ENCODE results near the gene MGAM2. TPM values are rescaled to one million over a fixed set of nuclear protein-coding genes. Genes with fewer than 3 reads are reported as not detected.

The MGAM2 gene
- total and polyA plus RNA-seq, 2 of the 4 experiments (the other 2 are of a cell fraction), result not detected

DNA sequence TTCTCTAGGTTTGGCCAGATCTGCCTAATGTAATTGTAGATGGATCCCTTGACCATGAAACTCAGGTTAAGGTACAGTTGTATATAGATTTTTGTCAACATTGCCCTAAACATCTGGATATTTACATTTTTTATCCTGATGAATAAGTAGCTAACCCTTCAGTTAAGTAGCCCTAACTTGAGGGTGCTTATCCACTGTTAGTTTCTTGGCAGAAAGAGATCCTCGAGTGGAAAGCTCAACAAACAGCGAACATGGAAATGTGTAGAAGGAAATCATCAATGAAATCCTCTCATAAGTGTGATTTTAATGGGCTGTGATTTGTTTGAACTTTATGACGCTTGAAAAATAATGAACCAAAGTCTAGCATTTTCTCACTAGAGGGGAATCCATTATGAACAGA, 73.6 kb downstream of the MGAM2 start:
- peaks cover 21% of the 10 kb centered on the region for H3K9me3 ChIP-seq (ENCODE audit: control insufficient read depth, insufficient read depth, low read length)
- ATAC-seq (ENCODE audit: low read depth) (no peak), DNase-seq (no peak)
- no peaks in the 10 kb centered on the region for H3K4me1 ChIP-seq (ENCODE audit: control insufficient read depth, insufficient read depth, low read length)
- H3K4me3 ChIP-seq (ENCODE audit: insufficient read depth, low read depth, low read length), result no peak overlapping the region
- no TSS peak for BruUV-seq (replicated peaks)
- H2BK15ac ChIP-seq (ENCODE audit: low read depth, low read length), result no peak overlapping the region
- no peak for TF ChIP-seq MAZ (IDR thresholded peaks at IDR 0.05; ENCODE audit: borderline replicate concordance, low read depth, low read length)
- no peak for TF ChIP-seq CEBPB (IDR thresholded peaks at IDR 0.05; ENCODE audit: low read depth, low read length)
- no peak for TF ChIP-seq NFE2L2 (IDR thresholded peaks at IDR 0.05; ENCODE audit: low read depth, low read length)
- no peak overlapping the region for H2BK5ac ChIP-seq (ENCODE audit: low read depth, low read length, poor library complexity, severe bottlenecking)
- H2AK9ac ChIP-seq (replicated peaks; ENCODE audit: low read depth, low read length, poor library complexity), result no peak overlapping the region
- no peak overlapping the region for H3K56ac ChIP-seq (ENCODE audit: extremely low read depth, insufficient read depth, low read length)
- H3K9ac ChIP-seq (ENCODE audit: low read depth, low read length), result no peak overlapping the region
- no peak overlapping the region for H3K4me2 ChIP-seq (ENCODE audit: low read depth, low read length)
- H3K9me1 ChIP-seq (ENCODE audit: insufficient read depth, low read length), result no peaks in the 10 kb centered on the region
- H4K8ac ChIP-seq (ENCODE audit: low read depth in 2 of 2, low read length in 2 of 2), result no peak overlapping the region
- no peak overlapping the region for H3K14ac ChIP-seq (replicated peaks; ENCODE audit: low read depth, low read length)
- no peaks in the 10 kb centered on the region for H3K79me1 ChIP-seq (ENCODE audit: low read depth in 1 of 2, low read length in 2 of 2)
- ChIA-PET POLR2A (ENCODE audit: unreplicated experiment) (no interaction called here), CTCF (no interaction called here)
- intact Hi-C loops (cut with micrococcal nuclease) (no loop called here), dilution Hi-C loops (cut with HindIII; ENCODE audit: low sequenced_read_pairs, unreplicated experiment) (no loop called here), in situ Hi-C loops (cut with MboI; ENCODE audit: low sequenced_read_pairs) (no loop called here)
- WGBS, 2 experiments (ENCODE audit: extremely low coverage in 2 of 2, insufficient read length in 1 of 2), result no CpG with 5 or more reads among the region's 3 CpGs
- H3K27ac ChIP-seq (ENCODE audit: insufficient read depth, low read length), result no peak overlapping the region
- no peak overlapping the region for H3K23ac ChIP-seq (ENCODE audit: low read depth, low read length)
- no peak overlapping the region for H3K4ac ChIP-seq (ENCODE audit: low read depth, low read length)
- no peak overlapping the region for H2BK20ac ChIP-seq (ENCODE audit: low read depth, low read length)
- no peak overlapping the region for H2AK5ac ChIP-seq (ENCODE audit: low read depth, low read length)
- no peak overlapping the region for H3K18ac ChIP-seq (ENCODE audit: low read depth, low read length)
- H2BK120ac ChIP-seq (ENCODE audit: low read depth, low read length), result no peak overlapping the region
- H4K20me1 ChIP-seq (ENCODE audit: insufficient read depth, low read length), result no peaks in the 10 kb centered on the region
- no peak overlapping the region for H4K91ac ChIP-seq (ENCODE audit: insufficient read depth, low read depth, low read length)
- no peaks in the 10 kb centered on the region for H3K27me3 ChIP-seq (ENCODE audit: control insufficient read depth, insufficient read depth, low read length)
- H2AFZ ChIP-seq (replicated peaks; ENCODE audit: low read length, poor library complexity), result no peak overlapping the region
- no peak overlapping the region for H4K5ac ChIP-seq (ENCODE audit: low read depth, low read length)
- no peaks in the 10 kb centered on the region for H3K36me3 ChIP-seq (ENCODE audit: control insufficient read depth, insufficient read depth, low read length)

All from IMR-90 (cell line).